ENCODE data around the gene MAT2A.
"Not testable (repeated sequence)": the region's sequence is repeated elsewhere in the genome, so short reads cannot be mapped to it uniquely, and the experiment has no call there.

MAT2A gene

GRCh38 chr2:85580206-85580605 is 41.2 kb downstream of the MAT2A start:
- DNase-seq = no peak

GRCh38 chr2:85582492-85582891 is 43.5 kb downstream of the MAT2A start:
- DNase-seq = no peak

- DNase-seq = no peak
Observed at GRCh38 chr2:85583667-85584353, 44.8 kb downstream of the MAT2A start.

GRCh38 chr2:85584354-85584856 is 45.4 kb downstream of the MAT2A start, which contains the start of gene VAMP5:
Gene VAMP5, plus strand, starts transcription at chr2:85584431. Its CDS starts 60 bp downstream, at chr2:85584491.
- DNase-seq = no peak

- no peak for DNase-seq
Observed at GRCh38 chr2:85584857-85585780, 46.2 kb downstream of the MAT2A start.

GRCh38 chr2:85585781-85586105 is 46.8 kb downstream of the MAT2A start:
- DNase-seq = no peak

- no peak for DNase-seq
Observed at GRCh38 chr2:85588236-85588635, 49.3 kb downstream of the MAT2A start.

- no peak for DNase-seq
Observed at GRCh38 chr2:85588645-85589044, 49.7 kb downstream of the MAT2A start.

- DNase-seq = no peak
Observed at GRCh38 chr2:85589181-85589580, 50.2 kb downstream of the MAT2A start.

GRCh38 chr2:85589982-85590791 is 51.2 kb downstream of the MAT2A start:
- peak; percentile 77 for DNase-seq

GRCh38 chr2:85590950-85591349 is 52.0 kb downstream of the MAT2A start:
- no peak for DNase-seq

- no peak for DNase-seq
Observed at GRCh38 chr2:85591563-85591962, 52.6 kb downstream of the MAT2A start.

- DNase-seq = not testable (repeated sequence)
Observed at GRCh38 chr2:85592299-85592698, 53.3 kb downstream of the MAT2A start.

- DNase-seq = no peak
Observed at GRCh38 chr2:85593023-85593422, 54.1 kb downstream of the MAT2A start.

All from DMS153 (cell line).